Subcutaneous adipose tissue (tissue), 4 donors: ENCODE measurements around the gene NR3C1. TPM values are rescaled to one million over a fixed set of nuclear protein-coding genes. Genes with fewer than 3 reads are reported as not detected.

Experiments
- CTCF ChIP-seq: fragments of 450-650 bp; IDR thresholded peaks from one replicate; pipeline ENCODE4 v1.5.1; 2016; ENCODE audit warnings: low read depth, mild to moderate bottlenecking, control low read depth, antibody characterized with exemption, moderate library complexity
- total RNA-seq, 4 donors: library from RNA; depleted of rRNA; stranded (reverse); fragments of >200 nt; gene quantifications; one replicate each; pipeline ENCODE4 v1.1.0, GENCODE V29; 2016

Gene NR3C1
- total RNA-seq, 4 donors from 2014 or later = 86.2 to 174 (median 95.1) TPM

GRCh38 chr5:143418140-143418866 lies 14.8 kb upstream of the NR3C1 start:
- no peak for TF ChIP-seq CTCF

GRCh38 chr5:143417503-143418139 lies 14.1 kb upstream of the NR3C1 start:
- no peak for TF ChIP-seq CTCF

DNA sequence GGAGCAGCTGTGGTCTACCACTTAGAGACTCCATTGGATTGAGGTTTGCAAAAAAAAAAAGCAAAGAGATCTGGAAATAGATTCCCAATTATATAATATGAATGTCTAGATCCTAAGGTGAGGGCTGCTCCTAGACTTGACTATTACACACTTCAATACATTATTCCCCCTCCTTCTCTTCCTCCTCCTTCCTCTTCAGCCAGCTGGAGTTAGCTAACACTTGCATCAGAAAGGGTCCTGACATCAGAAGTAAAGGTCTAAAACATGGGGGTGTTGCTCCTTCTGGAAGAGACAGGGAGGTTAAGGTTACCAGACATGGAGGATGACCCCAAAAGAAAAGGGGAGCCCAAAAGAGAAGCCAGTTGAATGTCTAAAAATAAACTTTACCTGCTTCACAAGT lies 12.9 kb upstream of the NR3C1 start:
- TF ChIP-seq CTCF = no peak

DNA sequence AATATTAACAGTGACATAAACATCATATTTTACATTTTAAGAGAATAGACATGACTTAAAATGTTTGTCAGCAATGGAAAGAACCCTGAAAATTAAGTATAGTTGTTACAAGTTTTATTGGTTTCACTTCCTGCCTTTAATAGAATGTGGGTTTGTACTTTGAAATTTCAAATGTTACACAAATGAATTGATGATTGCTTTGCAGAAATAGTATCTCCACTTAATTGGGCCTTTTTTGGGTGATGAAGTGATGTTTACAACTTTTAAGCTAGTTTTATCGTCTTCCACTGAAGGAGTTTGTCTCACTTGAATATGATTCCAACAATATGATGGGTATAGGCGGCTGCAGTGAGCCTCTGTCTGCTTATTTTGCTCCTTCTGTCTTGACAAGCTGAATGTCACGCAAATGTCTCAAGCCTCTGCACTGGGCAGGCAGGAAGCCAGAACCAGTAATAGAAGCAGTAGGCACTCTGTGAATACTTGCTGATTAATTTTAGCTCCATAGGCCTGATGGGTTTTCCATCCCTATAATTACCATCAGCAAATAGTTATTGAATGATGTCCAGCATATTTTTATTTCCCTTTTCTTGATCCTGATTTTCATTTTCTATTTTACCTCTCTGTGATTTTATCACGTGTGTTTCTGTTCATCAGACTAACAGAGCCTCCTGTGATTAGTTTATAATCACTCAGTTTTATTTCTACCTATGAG lies 10.6 kb upstream of the NR3C1 start:
- TF ChIP-seq CTCF = no peak

DNA sequence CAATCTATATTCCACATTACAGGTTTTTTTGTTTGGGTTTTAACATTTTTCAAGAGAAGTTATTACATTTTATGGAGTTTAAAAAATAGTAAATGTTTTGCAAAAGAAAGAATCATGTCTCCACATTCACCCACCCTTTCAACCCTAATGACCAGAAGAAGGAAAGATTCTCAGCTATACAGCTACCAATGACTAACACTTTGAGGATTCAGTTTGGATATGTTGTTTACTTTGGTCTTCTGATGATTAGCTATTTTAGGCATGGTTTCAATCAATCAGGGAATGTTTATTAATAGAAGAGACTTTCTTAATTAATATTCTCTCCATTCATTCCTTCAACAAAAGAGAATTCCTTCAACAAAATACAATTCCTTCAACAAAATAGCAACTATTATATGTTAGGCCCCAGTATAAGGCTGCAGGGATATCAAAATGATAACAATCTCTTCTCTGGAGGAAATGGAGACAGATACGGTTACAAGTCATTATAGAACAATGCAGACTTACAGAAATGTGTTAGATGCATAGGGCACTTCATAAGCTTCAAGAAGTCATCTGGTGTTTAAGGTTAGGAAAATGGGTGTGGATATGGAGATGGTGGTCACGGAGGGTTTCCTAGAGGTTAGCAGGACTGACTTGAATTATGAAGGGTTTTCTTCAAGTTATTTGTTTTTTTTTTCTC lies 9.3 kb upstream of the NR3C1 start:
- no peak for TF ChIP-seq CTCF

DNA sequence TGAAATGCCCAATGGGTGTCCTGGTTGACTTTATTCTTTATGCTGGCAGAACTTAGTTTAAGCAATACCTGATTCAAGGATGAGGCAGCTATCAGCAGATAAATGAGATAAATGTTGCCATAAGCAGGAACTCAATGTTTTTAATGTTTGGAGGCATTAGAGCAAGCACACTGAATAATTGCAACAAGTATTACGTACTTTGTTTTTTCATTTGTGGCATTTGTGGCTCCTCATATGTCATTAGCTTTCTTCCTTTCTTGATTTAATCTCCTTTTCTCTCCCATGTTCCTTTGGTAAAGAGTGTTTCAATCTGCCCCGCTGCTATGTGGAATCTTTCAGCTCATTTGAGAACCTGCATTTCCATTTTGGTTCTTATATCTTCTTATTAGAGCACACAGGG lies 6.4 kb upstream of the NR3C1 start:
- TF ChIP-seq CTCF = no peak

- no peak for TF ChIP-seq CTCF
Observed at GRCh38 chr5:143406408-143406807, 2.9 kb upstream of the NR3C1 start.
